Ishikawa (cell line): ENCODE measurements around the gene LRRC8E.
A peak's percentile ranks its signal among the peaks of the same experiment; 100 is the strongest.

Experiments
- CEBPB ChIP-seq: IDR thresholded peaks from 2 replicates; pipeline ENCODE4 v1.6.1; 2012
- CREB1 ChIP-seq: IDR thresholded peaks from 2 replicates; pipeline ENCODE4 v1.6.1; 2012; ENCODE audit warnings: low read depth
- EGR1 ChIP-seq: IDR thresholded peaks from 2 replicates; pipeline ENCODE4 v1.6.1; 2012
- EP300 ChIP-seq: IDR thresholded peaks from 2 replicates; pipeline ENCODE4 v1.6.1; 2012; ENCODE audit warnings: borderline replicate concordance
- FOXM1 ChIP-seq: IDR thresholded peaks from 2 replicates; pipeline ENCODE4 v1.6.1; 2012; ENCODE audit warnings: low read depth, borderline replicate concordance
- NFIC ChIP-seq: IDR thresholded peaks from 2 replicates; pipeline ENCODE4 v1.6.1; 2012
- RAD21 ChIP-seq: IDR thresholded peaks from 2 replicates; pipeline ENCODE4 v1.6.1; 2012; ENCODE audit warnings: low read depth
- TAF1 ChIP-seq: IDR thresholded peaks from 2 replicates; pipeline ENCODE4 v1.6.1; 2012; ENCODE audit warnings: low read depth, mild to moderate bottlenecking
- TCF12 ChIP-seq: IDR thresholded peaks from 2 replicates; pipeline ENCODE4 v1.6.1; 2012; ENCODE audit warnings: low read depth
- TEAD4 ChIP-seq: IDR thresholded peaks from 2 replicates; pipeline ENCODE4 v1.6.1; 2012
- YY1 ChIP-seq: IDR thresholded peaks from 2 replicates; pipeline ENCODE4 v1.6.1; 2012; ENCODE audit warnings: low read depth
- ZBTB7A ChIP-seq: IDR thresholded peaks from 2 replicates; pipeline ENCODE4 v1.6.1; 2012; ENCODE audit warnings: low read depth
- TF ChIP-seq, protein P1 (sequence below): IDR thresholded peaks from 2 replicates; pipeline ENCODE4 v1.6.1; 2012; ENCODE audit warnings: low read depth, mild to moderate bottlenecking
- TF ChIP-seq, protein P2 (sequence below): IDR thresholded peaks from 2 replicates; pipeline ENCODE4 v1.6.1; 2012
- TF ChIP-seq, protein P3 (sequence below): IDR thresholded peaks from 2 replicates; pipeline ENCODE4 v1.6.1; 2012

Gene LRRC8E

DNA sequence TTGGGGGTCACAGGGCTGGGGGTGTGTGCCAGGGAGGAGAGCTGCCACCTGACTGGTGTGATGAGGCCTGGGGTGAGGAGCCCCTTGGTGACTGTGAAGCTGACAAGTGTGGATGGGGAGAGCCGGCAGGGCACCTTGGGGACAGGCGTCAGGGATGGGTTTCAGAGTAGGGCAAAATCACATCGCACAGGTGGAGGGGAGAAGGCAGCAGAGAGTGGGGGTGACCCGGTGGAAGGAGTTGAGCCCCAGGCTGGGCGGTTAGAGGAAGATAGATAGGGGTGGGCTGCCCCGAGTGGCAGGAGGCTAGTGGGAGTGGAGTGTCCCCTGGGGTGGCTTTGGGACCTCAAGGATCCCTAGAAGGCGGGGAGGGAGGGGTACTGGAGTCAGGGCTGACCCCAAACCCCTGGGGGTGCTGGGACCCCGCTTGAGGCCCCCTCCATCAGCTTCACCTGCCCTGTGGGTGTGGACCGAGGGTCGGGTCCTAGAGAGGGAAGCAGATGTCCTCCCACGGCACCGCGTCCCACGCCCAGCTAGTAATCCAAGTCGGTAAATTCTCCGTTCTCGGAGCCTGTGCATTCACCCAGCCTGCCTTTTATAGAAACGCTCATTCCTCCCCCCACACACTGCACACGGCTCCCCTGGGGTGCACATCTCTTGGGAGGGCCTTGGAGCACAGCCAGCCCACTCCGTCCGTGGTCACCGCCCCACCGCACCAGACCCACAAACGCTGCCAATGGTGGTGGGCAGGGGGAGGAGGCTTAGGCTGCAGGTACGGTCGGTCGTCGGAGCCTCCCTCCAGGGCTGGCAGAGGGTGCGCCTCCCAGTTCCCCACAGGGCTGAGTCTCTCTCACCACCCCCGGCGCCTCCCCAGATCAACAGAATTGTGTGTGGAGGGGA, 35.2 kb downstream of the LRRC8E start:
- TF ChIP-seq, protein P1, sequence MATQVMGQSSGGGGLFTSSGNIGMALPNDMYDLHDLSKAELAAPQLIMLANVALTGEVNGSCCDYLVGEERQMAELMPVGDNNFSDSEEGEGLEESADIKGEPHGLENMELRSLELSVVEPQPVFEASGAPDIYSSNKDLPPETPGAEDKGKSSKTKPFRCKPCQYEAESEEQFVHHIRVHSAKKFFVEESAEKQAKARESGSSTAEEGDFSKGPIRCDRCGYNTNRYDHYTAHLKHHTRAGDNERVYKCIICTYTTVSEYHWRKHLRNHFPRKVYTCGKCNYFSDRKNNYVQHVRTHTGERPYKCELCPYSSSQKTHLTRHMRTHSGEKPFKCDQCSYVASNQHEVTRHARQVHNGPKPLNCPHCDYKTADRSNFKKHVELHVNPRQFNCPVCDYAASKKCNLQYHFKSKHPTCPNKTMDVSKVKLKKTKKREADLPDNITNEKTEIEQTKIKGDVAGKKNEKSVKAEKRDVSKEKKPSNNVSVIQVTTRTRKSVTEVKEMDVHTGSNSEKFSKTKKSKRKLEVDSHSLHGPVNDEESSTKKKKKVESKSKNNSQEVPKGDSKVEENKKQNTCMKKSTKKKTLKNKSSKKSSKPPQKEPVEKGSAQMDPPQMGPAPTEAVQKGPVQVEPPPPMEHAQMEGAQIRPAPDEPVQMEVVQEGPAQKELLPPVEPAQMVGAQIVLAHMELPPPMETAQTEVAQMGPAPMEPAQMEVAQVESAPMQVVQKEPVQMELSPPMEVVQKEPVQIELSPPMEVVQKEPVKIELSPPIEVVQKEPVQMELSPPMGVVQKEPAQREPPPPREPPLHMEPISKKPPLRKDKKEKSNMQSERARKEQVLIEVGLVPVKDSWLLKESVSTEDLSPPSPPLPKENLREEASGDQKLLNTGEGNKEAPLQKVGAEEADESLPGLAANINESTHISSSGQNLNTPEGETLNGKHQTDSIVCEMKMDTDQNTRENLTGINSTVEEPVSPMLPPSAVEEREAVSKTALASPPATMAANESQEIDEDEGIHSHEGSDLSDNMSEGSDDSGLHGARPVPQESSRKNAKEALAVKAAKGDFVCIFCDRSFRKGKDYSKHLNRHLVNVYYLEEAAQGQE = no peak
- TF ChIP-seq NFIC = no peak

DNA sequence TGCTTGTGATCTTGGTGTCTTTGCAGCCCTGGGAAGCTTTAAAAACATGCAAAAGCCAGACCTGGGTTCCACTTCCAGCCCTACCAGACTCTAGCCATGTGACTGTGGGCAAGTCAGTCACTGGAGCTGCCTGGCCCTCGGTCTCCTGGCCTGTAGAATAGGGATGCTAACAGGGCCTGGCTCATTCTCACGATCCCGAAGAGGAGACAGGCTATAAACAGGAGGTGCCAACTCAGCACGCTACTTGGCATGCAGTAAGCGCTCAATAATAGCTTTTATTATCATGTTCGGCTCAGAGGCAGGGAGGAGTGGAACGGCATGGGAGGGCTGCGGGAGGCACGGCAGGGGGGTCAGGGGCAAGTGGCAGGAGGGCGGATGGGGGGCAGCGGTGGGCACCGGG, 35.9 kb downstream of the LRRC8E start:
- TF ChIP-seq NFIC = no peak
- TF ChIP-seq, protein P2, sequence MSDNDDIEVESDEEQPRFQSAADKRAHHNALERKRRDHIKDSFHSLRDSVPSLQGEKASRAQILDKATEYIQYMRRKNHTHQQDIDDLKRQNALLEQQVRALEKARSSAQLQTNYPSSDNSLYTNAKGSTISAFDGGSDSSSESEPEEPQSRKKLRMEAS = no peak
- no peak for TF ChIP-seq TCF12
- no peak for TF ChIP-seq EGR1
- TF ChIP-seq, protein P3, sequence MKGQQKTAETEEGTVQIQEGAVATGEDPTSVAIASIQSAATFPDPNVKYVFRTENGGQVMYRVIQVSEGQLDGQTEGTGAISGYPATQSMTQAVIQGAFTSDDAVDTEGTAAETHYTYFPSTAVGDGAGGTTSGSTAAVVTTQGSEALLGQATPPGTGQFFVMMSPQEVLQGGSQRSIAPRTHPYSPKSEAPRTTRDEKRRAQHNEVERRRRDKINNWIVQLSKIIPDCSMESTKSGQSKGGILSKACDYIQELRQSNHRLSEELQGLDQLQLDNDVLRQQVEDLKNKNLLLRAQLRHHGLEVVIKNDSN = no peak
- no peak for TF ChIP-seq CEBPB

DNA sequence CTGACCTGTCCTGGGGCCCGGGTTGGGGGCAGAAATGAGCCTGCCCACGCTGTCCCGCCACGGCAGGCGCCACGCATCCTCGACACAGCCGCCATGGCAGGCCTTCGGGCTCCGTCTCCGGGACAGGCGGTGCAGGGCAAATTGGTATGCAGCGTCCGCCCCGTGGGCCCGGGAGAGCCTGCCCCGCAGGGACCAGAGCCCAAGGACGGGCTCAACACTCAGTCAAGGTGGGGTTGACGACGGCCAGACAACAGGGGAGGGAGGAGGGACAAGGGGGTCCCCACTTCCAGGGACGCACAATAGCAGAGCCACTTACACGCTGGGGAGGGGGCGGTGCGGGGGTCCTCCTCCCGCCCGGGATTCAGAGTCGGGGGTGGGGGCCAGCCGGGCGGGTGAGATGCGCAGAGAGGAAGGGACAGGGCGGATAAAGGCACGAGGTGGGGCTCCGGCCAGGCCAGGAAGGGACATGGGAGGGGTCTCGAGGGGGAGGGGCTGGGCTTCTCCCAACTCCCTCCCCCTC, 36.4 kb downstream of the LRRC8E start:
- TF ChIP-seq, protein P3 = no peak
- TF ChIP-seq TEAD4 (no peak), CREB1 (no peak), YY1 (no peak), ZBTB7A (no peak), FOXM1 (no peak), CEBPB (no peak), TCF12 (no peak), RAD21 (no peak)
- TF ChIP-seq, protein P2 = no peak
- TF ChIP-seq, protein P1 = no peak

DNA sequence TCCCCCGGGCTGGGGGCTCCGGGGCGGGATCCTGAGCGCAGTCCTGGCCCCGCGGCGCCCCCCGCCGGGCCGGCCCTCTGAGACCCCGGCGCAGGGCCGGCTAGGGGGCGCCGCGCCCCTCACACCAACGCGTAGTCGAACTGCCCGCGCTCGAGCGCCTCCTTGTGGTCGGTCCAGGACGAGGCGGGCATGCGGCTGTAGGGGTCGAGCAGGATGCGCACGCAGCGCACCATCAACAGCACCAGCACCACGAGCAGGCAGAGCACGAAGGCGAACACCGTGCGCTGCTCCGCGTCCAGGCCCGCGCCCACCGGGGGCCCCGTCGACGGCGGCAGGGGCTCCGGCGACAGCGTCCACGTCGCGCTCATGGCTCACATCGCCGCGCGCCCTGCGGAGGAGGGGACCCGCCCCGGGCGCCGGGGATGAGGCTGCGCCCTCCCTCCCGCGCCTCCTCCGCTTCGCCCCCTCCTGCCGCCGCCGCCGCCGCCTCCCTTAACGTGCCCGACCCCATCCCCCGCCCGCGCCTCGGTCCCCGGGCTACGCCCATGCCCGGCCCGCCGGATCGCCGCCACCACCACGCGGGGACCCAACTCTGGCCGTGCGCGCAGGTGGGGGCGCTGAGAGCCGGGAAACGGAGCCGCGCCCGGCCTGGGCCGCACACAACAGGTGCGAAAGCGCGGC, 37.0 kb downstream of the LRRC8E start:
- TF ChIP-seq YY1 (no peak), TAF1 (no peak), EP300 (no peak), ZBTB7A (peak; percentile 99), TCF12 (no peak), RAD21 (peak; percentile 58), FOXM1 (no peak), TEAD4 (no peak), EGR1 (peak; percentile 58; the same call in 1 of the 2 replicates), CREB1 (no peak), NFIC (no peak), CEBPB (no peak)
- TF ChIP-seq, protein P1 = no peak
- TF ChIP-seq, protein P3 = no peak
- TF ChIP-seq, protein P2 = peak; percentile 99
